Astrocyte (in vitro differentiated cells and primary cell): ENCODE results near the gene PYROXD2. TPM values are rescaled to one million over a fixed set of nuclear protein-coding genes. Genes with fewer than 3 reads are reported as not detected.
A peak's percentile ranks its signal among the peaks of the same experiment; 100 is the strongest.

ENCODE experiments used
- DNase-seq: peaks from one replicate; pipeline ENCODE4 v3.0.0-alpha.2; 2010; ENCODE audit warnings: low read depth
- FAIRE-seq: peaks from 2 replicates; lab custom pipeline; 2011; peaks lifted over from hg19 to GRCh38; lab: Jason Lieb, UNC
- H2AFZ ChIP-seq: 2 replicates; pipeline ENCODE4 v1.6.0; 2012; ENCODE audit warnings: low read depth, low read length, inconsistent platforms
- H3K27ac ChIP-seq: 2 replicates; pipeline ENCODE4 v1.5.1; 2011; ENCODE audit warnings: low read depth, low read length, inconsistent platforms
- H3K27me3 ChIP-seq: 2 replicates; pipeline ENCODE4 v1.6.0; 2011; ENCODE audit warnings: low read length, inconsistent platforms; ENCODE audit not compliant: insufficient read depth
- H3K36me3 ChIP-seq: 2 replicates; pipeline ENCODE4 v1.5.1; 2011; ENCODE audit warnings: low read length, inconsistent platforms; ENCODE audit not compliant: insufficient read depth
- H3K4me1 ChIP-seq: 2 replicates; pipeline ENCODE4 v1.5.1; 2011; ENCODE audit warnings: low read length, inconsistent platforms; ENCODE audit not compliant: insufficient read depth
- H3K4me2 ChIP-seq: 2 replicates; pipeline ENCODE4 v1.6.0; 2012; ENCODE audit warnings: low read length, inconsistent platforms
- H3K4me3 ChIP-seq: 2 replicates; pipeline ENCODE4 v1.5.1; 2011; ENCODE audit warnings: low read depth, mild to moderate bottlenecking, low read length, inconsistent platforms; ENCODE audit not compliant: insufficient read depth
- H3K79me2 ChIP-seq: 2 replicates; pipeline ENCODE4 v1.6.0; 2012; ENCODE audit warnings: mild to moderate bottlenecking, low read length, inconsistent platforms; ENCODE audit not compliant: insufficient read depth
- H3K9ac ChIP-seq: 2 replicates; pipeline ENCODE4 v1.6.0; 2012; ENCODE audit warnings: mild to moderate bottlenecking, low read length, inconsistent platforms
- H3K9me3 ChIP-seq: 2 replicates; pipeline ENCODE4 v1.5.1; 2012; ENCODE audit warnings: low read depth, mild to moderate bottlenecking, low read length, inconsistent platforms; ENCODE audit not compliant: insufficient read depth
- H4K20me1 ChIP-seq: 2 replicates; pipeline ENCODE4 v1.6.0; 2012; ENCODE audit warnings: low read length, inconsistent platforms; ENCODE audit not compliant: insufficient read depth
- H3K27ac Mint-ChIP-seq: one replicate; pipeline ENCODE4 v1.8.0; 2021; ENCODE audit warnings: mild to moderate bottlenecking, mixed read lengths; ENCODE audit not compliant: unreplicated experiment
- H3K27me3 Mint-ChIP-seq: one replicate; pipeline ENCODE4 v1.8.0; 2021; ENCODE audit warnings: low read depth, mixed read lengths; ENCODE audit not compliant: unreplicated experiment
- H3K36me3 Mint-ChIP-seq: one replicate; pipeline ENCODE4 v1.8.0; 2021; ENCODE audit warnings: low read depth, mixed read lengths; ENCODE audit not compliant: unreplicated experiment
- H3K4me1 Mint-ChIP-seq: one replicate; pipeline ENCODE4 v1.8.0; 2021; ENCODE audit warnings: low read depth, mixed read lengths; ENCODE audit not compliant: unreplicated experiment
- H3K4me3 Mint-ChIP-seq: one replicate; pipeline ENCODE4 v1.8.0; 2021; ENCODE audit warnings: mild to moderate bottlenecking, moderate library complexity, mixed read lengths; ENCODE audit not compliant: unreplicated experiment
- H3K9me3 Mint-ChIP-seq: one replicate; pipeline ENCODE4 v1.8.0; 2021; ENCODE audit warnings: mild to moderate bottlenecking, mixed read lengths; ENCODE audit not compliant: unreplicated experiment
- CTCF ChIP-seq: IDR thresholded peaks from 2 replicates; pipeline ENCODE4 v1.5.1; 2011; ENCODE audit warnings: low read depth, mild to moderate bottlenecking, inconsistent platforms, low read length, moderate library complexity; ENCODE audit not compliant: insufficient read depth
- EZH2 ChIP-seq: IDR thresholded peaks from 2 replicates; pipeline ENCODE4 v1.6.1; 2012; ENCODE audit warnings: mild to moderate bottlenecking, low read length, inconsistent platforms; ENCODE audit not compliant: insufficient read depth
- total RNA-seq: library from RNA; stranded (reverse); gene quantifications from 2 replicates; pipeline ENCODE4 v1.2.1, GENCODE V29; 2021

Gene PYROXD2
- total RNA-seq, 1 donor from 2014 or later = 4.5 TPM

- H3K9ac ChIP-seq = no peak overlapping the region
- H3K4me2 ChIP-seq = no peak overlapping the region
- no peaks in the 10 kb centered on the region for H3K36me3 ChIP-seq
- H2AFZ ChIP-seq = no peak overlapping the region
- no peak overlapping the region for H3K27ac ChIP-seq
- H3K9me3 ChIP-seq = no peaks in the 10 kb centered on the region
- H3K79me2 ChIP-seq = no peaks in the 10 kb centered on the region
- TF ChIP-seq CTCF (no peak), EZH2 (no peak)
- Mint-ChIP-seq H3K27ac (no peak overlapping the region), H3K4me1 (peaks cover 10% of the 10 kb centered on the region), H3K4me3 (no peak overlapping the region), H3K36me3 (no peaks in the 10 kb centered on the region), H3K27me3 (peaks cover 6% of the 10 kb centered on the region), H3K9me3 (peaks cover 3% of the 10 kb centered on the region)
- DNase-seq (no peak), FAIRE-seq (no peak)
- peaks cover 10% of the 10 kb centered on the region for H3K4me1 ChIP-seq
- H3K27me3 ChIP-seq = no peaks in the 10 kb centered on the region
- H4K20me1 ChIP-seq = no peaks in the 10 kb centered on the region
- no peak overlapping the region for H3K4me3 ChIP-seq
These were observed 76.1 kb downstream of the PYROXD2 start for GRCh38 chr10:98338896-98339295.

- H3K9me3 ChIP-seq = no peaks in the 10 kb centered on the region
- H3K79me2 ChIP-seq = no peaks in the 10 kb centered on the region
- H3K36me3 Mint-ChIP-seq = no peaks in the 10 kb centered on the region
- no peak overlapping the region for H2AFZ ChIP-seq
- H3K36me3 ChIP-seq = no peaks in the 10 kb centered on the region
- no peak overlapping the region for H3K4me3 Mint-ChIP-seq
- no peaks in the 10 kb centered on the region for H4K20me1 ChIP-seq
- no peak overlapping the region for H3K27ac ChIP-seq
- peaks cover 11% of the 10 kb centered on the region for H3K27me3 Mint-ChIP-seq
- no peak overlapping the region for H3K4me3 ChIP-seq
- H3K4me2 ChIP-seq = peak overlapping the region; percentile 16
- H3K9ac ChIP-seq = no peak overlapping the region
- TF ChIP-seq CTCF = no peak
- TF ChIP-seq EZH2 = no peak
- peaks cover 10% of the 10 kb centered on the region for H3K4me1 Mint-ChIP-seq
- DNase-seq = peak; percentile 67
- no peaks in the 10 kb centered on the region for H3K27me3 ChIP-seq
- peaks cover 3% of the 10 kb centered on the region for H3K9me3 Mint-ChIP-seq
- peak; percentile 54 for FAIRE-seq
- H3K27ac Mint-ChIP-seq = no peak overlapping the region
- H3K4me1 ChIP-seq = peaks cover 10% of the 10 kb centered on the region
These were observed 76.7 kb downstream of the PYROXD2 start for GRCh38 chr10:98338318-98338717.

- Histone ChIP-seq H3K27me3 (no peaks in the 10 kb centered on the region), H3K9me3 (no peaks in the 10 kb centered on the region), H2AFZ (no peak overlapping the region), H3K4me2 (no peak overlapping the region), H3K36me3 (no peaks in the 10 kb centered on the region), H3K79me2 (no peaks in the 10 kb centered on the region), H3K4me3 (no peak overlapping the region), H4K20me1 (no peaks in the 10 kb centered on the region), H3K27ac (no peak overlapping the region), H3K4me1 (peaks cover 10% of the 10 kb centered on the region), H3K9ac (no peak overlapping the region)
- Mint-ChIP-seq H3K9me3 (peaks cover under 1% of the 10 kb centered on the region), H3K4me3 (no peak overlapping the region), H3K27me3 (peaks cover 13% of the 10 kb centered on the region), H3K36me3 (no peaks in the 10 kb centered on the region), H3K27ac (no peak overlapping the region), H3K4me1 (peaks cover 10% of the 10 kb centered on the region)
- TF ChIP-seq CTCF = no peak
- TF ChIP-seq EZH2 = no peak
- no peak for DNase-seq
- FAIRE-seq = no peak
These were observed 77.5 kb downstream of the PYROXD2 start for GRCh38 chr10:98337484-98337883.
